ENCODE data around the gene TMEM54.

The TMEM54 gene

GRCh38 chr1:32900956-32901822 is at the start of gene TMEM54:
TSS of gene TMEM54 (minus strand) at chr1:32901389. CDS start at chr1:32901238, 151 bp downstream.
- DNase-seq (ENCODE audit: low read depth) = no peak

GRCh38 chr1:32949519-32949918 is 48.3 kb upstream of the TMEM54 start:
- no peak for DNase-seq (ENCODE audit: low read depth)

GRCh38 chr1:32948905-32949304 is 47.7 kb upstream of the TMEM54 start:
- no peak for DNase-seq (ENCODE audit: low read depth)

- no peak for DNase-seq (ENCODE audit: low read depth)
These were observed 47.2 kb upstream of the TMEM54 start for GRCh38 chr1:32948390-32948722.

- DNase-seq (ENCODE audit: low read depth) = no peak
These were observed 46.6 kb upstream of the TMEM54 start for GRCh38 chr1:32947669-32948389.

- no peak for DNase-seq (ENCODE audit: low read depth)
These were observed 45.2 kb upstream of the TMEM54 start for GRCh38 chr1:32946413-32946812.

- no peak for DNase-seq (ENCODE audit: low read depth)
These were observed 43.0 kb upstream of the TMEM54 start for GRCh38 chr1:32944180-32944579.

- no peak for DNase-seq (ENCODE audit: low read depth)
These were observed 38.6 kb upstream of the TMEM54 start for GRCh38 chr1:32939655-32940371.

- no peak for DNase-seq (ENCODE audit: low read depth)
These were observed 35.9 kb upstream of the TMEM54 start for GRCh38 chr1:32937061-32937460.

GRCh38 chr1:32934535-32934934 is 33.3 kb upstream of the TMEM54 start:
- DNase-seq (ENCODE audit: low read depth) = no peak

GRCh38 chr1:32933742-32934322 is 32.6 kb upstream of the TMEM54 start:
- no peak for DNase-seq (ENCODE audit: low read depth)

GRCh38 chr1:32931760-32932159 is 30.6 kb upstream of the TMEM54 start:
- no peak for DNase-seq (ENCODE audit: low read depth)

- DNase-seq (ENCODE audit: low read depth) = no peak
These were observed 28.2 kb upstream of the TMEM54 start for GRCh38 chr1:32929366-32929765.

- DNase-seq (ENCODE audit: low read depth) = no peak
These were observed 27.5 kb upstream of the TMEM54 start for GRCh38 chr1:32928715-32929114.

GRCh38 chr1:32928285-32928684 is 27.1 kb upstream of the TMEM54 start:
- DNase-seq (ENCODE audit: low read depth) = no peak

GRCh38 chr1:32927441-32927840 is 26.3 kb upstream of the TMEM54 start:
- DNase-seq (ENCODE audit: low read depth) = no peak

- no peak for DNase-seq (ENCODE audit: low read depth)
These were observed 25.4 kb upstream of the TMEM54 start for GRCh38 chr1:32926562-32926961.

GRCh38 chr1:32925403-32926162 is 24.4 kb upstream of the TMEM54 start:
- DNase-seq (ENCODE audit: low read depth) = no peak

- no peak for DNase-seq (ENCODE audit: low read depth)
These were observed 23.7 kb upstream of the TMEM54 start for GRCh38 chr1:32924881-32925344.

GRCh38 chr1:32920833-32921232 is 19.6 kb upstream of the TMEM54 start:
- no peak for DNase-seq (ENCODE audit: low read depth)

All from stimulated activated CD8-positive, alpha-beta memory T cell treated with anti-CD3 and anti-CD28 coated beads, Interleukin-15, amount 100 ng/mL, for 24 hours (primary cell).